Measurements from ENCODE around the gene EIF2S1.
A peak's percentile ranks its signal among the peaks of the same experiment; 100 is the strongest.

The EIF2S1 gene

DNA sequence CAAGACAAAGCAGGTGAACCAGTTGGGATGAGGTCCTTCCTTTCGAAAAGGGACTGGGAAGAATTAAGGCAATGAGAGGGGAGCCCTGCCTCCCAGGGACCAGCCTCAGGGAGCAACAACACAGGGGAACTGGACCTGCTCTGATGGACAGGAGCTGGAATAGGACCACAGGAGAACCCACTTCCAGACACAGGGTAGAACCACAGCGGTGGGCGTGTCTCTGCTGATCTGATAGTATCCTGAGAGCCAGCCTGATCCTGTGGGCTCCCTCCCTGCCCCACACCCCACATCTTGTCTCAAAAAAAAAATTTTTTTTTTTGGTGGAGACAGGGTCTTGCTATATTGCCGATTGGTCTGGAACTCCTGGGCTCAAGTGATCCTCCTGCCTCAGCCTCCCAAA, 65.5 kb downstream of the EIF2S1 start:
- TF ChIP-seq, protein P1, sequence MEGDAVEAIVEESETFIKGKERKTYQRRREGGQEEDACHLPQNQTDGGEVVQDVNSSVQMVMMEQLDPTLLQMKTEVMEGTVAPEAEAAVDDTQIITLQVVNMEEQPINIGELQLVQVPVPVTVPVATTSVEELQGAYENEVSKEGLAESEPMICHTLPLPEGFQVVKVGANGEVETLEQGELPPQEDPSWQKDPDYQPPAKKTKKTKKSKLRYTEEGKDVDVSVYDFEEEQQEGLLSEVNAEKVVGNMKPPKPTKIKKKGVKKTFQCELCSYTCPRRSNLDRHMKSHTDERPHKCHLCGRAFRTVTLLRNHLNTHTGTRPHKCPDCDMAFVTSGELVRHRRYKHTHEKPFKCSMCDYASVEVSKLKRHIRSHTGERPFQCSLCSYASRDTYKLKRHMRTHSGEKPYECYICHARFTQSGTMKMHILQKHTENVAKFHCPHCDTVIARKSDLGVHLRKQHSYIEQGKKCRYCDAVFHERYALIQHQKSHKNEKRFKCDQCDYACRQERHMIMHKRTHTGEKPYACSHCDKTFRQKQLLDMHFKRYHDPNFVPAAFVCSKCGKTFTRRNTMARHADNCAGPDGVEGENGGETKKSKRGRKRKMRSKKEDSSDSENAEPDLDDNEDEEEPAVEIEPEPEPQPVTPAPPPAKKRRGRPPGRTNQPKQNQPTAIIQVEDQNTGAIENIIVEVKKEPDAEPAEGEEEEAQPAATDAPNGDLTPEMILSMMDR (IDR thresholded peaks at IDR 0.05; ENCODE audit: low read depth, low read length, missing control alignments) = no peak
- H3K4me3 ChIP-seq (replicated peaks; ENCODE audit: low read depth, low read length) = no peak overlapping the region
- DNase-seq (ENCODE audit: extremely low read depth, low read depth) = no peak

DNA sequence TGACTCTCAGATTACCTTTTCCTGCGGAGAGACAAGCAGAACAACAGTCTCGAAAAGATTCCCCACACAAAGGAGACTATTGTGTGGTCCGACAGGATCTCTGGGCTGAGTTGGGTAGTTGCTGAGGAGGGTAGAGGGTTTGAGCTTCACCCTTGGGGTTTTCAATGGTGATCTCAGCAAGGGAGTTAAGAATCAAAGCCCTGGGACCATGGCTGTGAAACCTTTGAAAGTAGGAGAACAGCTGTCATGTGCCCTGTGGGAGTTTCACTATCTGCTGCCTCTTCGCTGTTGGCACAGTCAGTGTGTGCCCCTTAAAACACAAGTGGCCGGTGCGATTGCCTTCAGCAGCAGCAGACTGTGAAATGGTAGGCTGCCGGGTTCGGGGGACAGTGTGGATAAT, 66.0 kb downstream of the EIF2S1 start:
- TF ChIP-seq, protein P1 (IDR thresholded peaks at IDR 0.05; ENCODE audit: low read depth, low read length, missing control alignments) = no peak
- DNase-seq (ENCODE audit: extremely low read depth, low read depth) = no peak
- no peak overlapping the region for H3K4me3 ChIP-seq (replicated peaks; ENCODE audit: low read depth, low read length)

DNA sequence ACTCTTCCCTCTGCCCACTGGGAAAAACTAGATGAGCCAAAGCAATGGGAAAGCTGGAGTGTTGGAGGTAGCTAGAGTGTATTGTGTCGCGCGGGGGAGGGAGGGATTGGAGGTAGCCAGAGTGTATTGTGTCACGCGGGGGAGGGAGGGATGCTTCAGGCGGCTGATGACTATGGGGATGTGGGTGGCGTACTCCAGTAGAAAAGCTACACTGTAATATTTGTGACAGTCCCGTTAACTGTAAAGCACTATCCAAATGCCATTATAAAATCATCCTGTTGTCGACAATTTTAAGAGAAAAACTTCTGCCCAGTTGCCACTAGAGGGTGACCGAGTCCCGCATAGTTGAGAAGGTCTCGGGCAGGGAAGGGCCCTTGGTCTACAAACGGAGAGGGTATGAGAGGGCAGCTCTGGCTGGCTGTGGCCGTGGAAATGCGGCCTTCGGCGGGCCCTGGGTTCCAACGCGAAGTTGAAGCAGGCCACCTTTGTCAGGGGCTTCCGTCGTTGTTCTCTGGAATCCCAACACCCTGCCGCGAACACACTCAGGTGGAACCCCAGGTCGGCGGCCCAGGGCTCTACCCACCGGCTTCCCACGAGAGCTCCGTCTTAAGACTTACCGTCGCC, 67.0 kb downstream of the EIF2S1 start:
- TF ChIP-seq, protein P1 (IDR thresholded peaks at IDR 0.05; ENCODE audit: low read depth, low read length, missing control alignments) = peak; percentile 80
- DNase-seq (ENCODE audit: extremely low read depth, low read depth) = peak; percentile 48
- no peak overlapping the region for H3K4me3 ChIP-seq (replicated peaks; ENCODE audit: low read depth, low read length)

DNA sequence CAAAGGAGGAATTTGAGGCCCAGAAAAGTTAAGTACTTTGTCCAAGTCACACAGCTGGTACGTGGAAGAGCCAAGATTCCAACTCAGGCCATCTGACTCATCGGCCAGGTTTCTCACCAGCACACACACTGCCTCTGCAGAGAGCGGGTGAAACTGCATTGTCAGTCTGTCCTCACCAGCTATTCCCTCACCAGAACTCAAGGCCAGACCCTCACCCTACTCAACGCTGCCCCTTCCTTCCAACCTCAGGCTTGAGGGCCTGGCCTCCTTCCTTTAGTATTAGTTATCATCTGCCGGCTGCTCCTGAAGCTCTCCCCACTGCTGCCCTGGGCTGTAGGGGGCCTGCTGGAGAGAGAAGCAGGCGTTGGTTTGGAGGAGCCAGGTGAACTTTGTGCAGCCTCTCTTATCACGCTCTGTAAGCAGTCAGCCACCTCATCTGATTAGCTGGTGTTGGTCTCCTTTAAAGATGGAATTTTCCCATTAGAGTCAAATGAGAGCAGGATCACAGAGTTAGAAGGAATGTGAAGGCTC, 68.4 kb downstream of the EIF2S1 start:
- TF ChIP-seq, protein P1 (IDR thresholded peaks at IDR 0.05; ENCODE audit: low read depth, low read length, missing control alignments) = no peak
- H3K4me3 ChIP-seq (replicated peaks; ENCODE audit: low read depth, low read length) = no peak overlapping the region
- peak; percentile 52 for DNase-seq (ENCODE audit: extremely low read depth, low read depth)

DNA sequence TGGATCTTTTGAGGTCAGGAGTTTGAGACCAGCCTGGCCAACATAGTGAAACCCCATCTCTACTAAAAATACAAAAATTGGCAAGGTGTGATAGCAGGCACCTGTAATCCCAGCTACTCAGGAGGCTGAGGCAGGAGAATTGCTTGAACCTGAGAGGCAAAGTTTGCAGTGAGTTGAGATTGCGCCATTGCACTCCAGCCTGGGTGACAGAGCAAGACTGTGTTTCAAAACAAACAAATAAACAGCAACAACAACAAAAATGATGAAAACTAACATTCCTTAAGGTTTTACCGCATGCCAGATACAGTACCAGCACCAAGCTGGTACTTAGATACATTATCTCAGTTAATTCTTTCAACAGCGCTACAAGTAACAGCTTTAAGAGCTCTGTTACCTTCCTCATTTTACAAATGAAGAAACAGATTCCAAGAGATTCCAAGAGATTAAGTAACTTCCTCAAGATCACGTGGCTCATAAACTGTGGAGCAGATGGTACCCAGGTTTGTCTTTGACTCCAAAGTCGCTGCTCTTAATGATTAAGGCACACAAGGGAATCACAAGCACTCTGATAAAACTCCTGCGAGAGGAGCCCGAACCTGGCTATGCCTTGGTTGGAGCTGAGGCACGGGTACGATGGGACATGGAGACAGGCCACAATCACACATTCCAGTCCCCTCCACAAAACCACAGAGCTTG, 69.5 kb downstream of the EIF2S1 start:
- H3K4me3 ChIP-seq (replicated peaks; ENCODE audit: low read depth, low read length) = no peak overlapping the region
- DNase-seq (ENCODE audit: extremely low read depth, low read depth) = peak; percentile 55
- TF ChIP-seq, protein P1 (IDR thresholded peaks at IDR 0.05; ENCODE audit: low read depth, low read length, missing control alignments) = no peak

DNA sequence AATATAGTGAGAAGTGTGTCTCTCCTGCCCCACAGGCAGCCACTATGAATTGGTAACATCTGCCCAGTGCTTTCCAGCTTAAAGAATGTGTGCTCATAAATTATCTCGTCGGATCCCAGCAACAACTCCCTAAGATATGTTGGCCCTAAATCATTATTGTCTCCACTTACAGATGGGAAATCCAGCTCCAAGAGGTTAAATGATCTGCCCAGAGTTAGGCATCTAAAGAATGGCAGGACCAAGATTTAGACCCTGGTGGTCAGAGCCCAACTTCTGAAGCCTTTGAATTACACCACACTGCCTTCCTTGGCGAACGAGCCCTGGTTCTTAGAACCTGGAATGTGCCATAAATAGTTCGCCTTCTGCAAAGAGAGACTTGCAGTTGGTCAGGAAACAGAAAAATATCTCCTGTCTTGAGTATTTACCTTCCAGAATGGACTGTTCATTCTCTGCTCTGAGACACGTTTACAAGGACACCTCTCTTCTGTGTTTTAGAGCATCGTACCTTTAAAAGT, 72.0 kb downstream of the EIF2S1 start:
- TF ChIP-seq, protein P1 (IDR thresholded peaks at IDR 0.05; ENCODE audit: low read depth, low read length, missing control alignments) = no peak
- no peak overlapping the region for H3K4me3 ChIP-seq (replicated peaks; ENCODE audit: low read depth, low read length)
- no peak for DNase-seq (ENCODE audit: extremely low read depth, low read depth)

Measured in HFF-Myc (cell line).